DMS79 (cell line): ENCODE measurements around the gene PRSS33.

Source experiments
- DNase-seq: peaks from one replicate; lab custom pipeline; 2025; lab: John Stamatoyannopoulos, UW

The PRSS33 gene

GRCh38 chr16:2741168-2741567, 46.2 kb downstream of the PRSS33 start:
- no peak for DNase-seq

GRCh38 chr16:2740476-2740875, 46.9 kb downstream of the PRSS33 start:
- no peak for DNase-seq

DNA sequence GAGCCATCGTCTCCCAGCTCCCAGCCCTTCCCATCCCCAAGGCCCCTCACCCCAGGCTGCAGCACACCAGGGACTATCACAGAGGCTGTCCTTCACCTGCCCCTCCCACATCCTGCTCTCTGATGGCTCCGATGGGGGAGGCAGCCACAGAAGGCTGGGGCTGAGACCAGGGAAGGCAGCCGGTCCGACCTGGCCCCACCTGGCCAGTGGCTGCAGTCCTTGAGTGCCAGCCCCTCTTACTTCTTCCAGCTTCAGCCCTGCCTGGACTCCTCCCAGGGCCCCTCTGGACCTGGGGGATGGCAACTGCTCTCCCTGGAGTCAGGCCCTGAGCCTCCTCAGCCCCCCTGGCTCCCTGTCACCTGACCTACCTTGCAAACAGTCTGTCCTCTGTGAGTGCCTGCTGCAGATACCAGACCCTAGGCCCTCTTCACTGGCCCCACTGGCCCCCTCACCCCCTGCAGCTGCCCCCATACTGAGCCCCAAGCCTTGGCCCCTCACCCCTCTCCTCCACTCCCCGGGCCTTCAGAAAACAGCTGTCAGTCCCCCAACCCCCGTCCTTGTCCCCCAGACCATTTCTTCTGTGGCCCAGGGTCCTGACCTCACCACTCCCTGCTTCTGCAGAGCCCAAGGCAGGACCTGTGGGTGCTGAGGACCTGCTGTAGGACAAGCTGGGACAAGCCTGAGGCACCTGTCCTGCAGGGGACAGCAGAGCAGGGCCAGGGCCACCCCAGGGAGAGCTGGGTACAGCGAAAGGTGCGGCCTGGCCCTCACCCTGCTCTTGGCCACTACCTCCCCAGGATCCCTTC, 47.5 kb downstream of the PRSS33 start:
- no peak for DNase-seq

GRCh38 chr16:2738615-2739014, 48.7 kb downstream of the PRSS33 start:
- DNase-seq = no peak

GRCh38 chr16:2737895-2738418, 49.4 kb downstream of the PRSS33 start:
- no peak for DNase-seq

DNA sequence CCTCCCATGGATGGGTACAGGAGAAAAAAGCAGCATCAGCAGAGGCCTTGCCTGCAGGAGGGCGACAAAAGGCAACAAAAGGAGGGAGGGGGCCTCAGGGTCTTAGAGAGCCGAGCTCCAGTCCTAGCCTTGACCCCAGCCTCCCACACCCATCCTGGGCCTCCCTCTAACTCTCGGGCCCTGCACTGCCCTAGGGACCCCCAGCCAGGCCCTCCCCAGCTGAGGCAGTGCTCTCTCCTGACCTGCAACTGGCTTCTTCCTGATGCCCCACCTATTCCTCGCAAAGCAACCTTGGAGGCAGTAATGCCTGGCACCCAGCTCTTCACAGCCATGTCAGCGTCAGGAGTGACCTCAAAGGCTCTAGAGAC, 50.1 kb downstream of the PRSS33 start:
- DNase-seq = no peak

DNA sequence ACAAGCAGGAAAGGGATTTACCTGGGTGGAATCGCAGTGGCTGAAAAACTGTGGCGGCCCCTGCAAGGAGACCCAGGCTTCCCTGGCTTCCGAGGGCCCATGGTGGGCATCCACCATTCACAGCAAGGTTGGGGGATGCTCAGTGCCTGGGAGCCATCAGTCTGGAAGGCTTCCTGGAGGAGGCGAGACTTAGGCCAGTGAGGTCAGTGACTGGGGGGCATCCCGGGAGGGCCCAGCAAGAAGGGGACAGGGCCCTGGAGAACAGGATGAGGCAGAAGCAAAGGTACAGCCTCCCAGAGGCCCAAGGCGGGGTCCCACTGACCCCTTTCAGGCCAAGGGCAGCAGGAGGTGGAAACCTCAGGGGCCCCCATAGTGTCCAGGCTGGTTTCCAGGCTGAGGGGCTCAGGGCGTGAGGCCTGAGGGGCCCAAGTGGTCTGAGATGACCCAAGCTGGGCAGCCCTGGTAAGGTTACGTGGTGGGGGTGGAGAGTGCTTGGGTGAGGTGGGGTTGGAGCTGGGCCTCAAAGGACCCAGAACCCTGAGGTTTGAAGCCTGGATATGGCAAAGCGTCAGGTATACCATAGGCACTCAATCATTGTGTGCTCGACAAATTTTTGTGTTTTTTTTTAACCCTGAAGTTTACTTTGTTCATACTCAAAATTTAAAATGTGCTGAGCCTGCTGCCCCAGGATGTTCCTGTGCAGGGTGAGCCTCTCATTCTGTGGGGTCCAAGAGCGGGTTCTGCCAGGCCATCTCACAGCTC, 50.7 kb downstream of the PRSS33 start:
- DNase-seq = no peak

GRCh38 chr16:2734844-2735515, 52.4 kb downstream of the PRSS33 start:
- no peak for DNase-seq
